ENCODE results near the gene GLTP. TPM values are rescaled to one million over a fixed set of nuclear protein-coding genes. Genes with fewer than 3 reads are reported as not detected.

The GLTP gene
- total RNA-seq, 1 donor from 2014 or later, result 158 TPM

DNA sequence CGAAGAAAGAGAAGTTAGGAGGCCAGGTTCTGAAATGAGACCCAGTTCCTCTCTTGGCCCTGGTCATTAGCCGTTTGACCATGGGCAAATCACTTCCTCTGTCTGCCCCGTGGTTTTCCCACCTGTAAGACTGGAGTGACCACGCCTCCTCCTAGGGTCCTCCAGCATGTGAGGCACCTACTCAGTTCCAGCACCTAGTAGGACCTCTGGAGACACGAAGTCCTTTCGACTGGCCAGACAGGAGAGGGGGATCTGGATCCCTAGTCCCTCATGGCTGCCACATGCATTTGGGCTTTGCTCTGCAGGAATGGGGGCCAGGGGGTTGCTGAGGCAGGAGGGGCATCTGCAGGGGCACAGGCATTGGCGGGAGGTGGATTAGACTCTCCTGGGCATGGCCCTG is 63.5 kb downstream of the GLTP start:
- Histone ChIP-seq H3K9me3 (no peaks in the 10 kb centered on the region), H3K27me3 (no peaks in the 10 kb centered on the region), H3K36me3 (no peaks in the 10 kb centered on the region), H3K4me3 (no peak overlapping the region), H3K4me1 (peaks cover 6% of the 10 kb centered on the region), H3K27ac (no peak overlapping the region)
- no peak for TF ChIP-seq POLR2AphosphoS5 (IDR thresholded peaks at IDR 0.05; ENCODE audit: insufficient read depth in 1 of 2, low read depth in 1 of 2)
- no peak for TF ChIP-seq POLR2A (IDR thresholded peaks at IDR 0.05)
- TF ChIP-seq, protein P1, sequence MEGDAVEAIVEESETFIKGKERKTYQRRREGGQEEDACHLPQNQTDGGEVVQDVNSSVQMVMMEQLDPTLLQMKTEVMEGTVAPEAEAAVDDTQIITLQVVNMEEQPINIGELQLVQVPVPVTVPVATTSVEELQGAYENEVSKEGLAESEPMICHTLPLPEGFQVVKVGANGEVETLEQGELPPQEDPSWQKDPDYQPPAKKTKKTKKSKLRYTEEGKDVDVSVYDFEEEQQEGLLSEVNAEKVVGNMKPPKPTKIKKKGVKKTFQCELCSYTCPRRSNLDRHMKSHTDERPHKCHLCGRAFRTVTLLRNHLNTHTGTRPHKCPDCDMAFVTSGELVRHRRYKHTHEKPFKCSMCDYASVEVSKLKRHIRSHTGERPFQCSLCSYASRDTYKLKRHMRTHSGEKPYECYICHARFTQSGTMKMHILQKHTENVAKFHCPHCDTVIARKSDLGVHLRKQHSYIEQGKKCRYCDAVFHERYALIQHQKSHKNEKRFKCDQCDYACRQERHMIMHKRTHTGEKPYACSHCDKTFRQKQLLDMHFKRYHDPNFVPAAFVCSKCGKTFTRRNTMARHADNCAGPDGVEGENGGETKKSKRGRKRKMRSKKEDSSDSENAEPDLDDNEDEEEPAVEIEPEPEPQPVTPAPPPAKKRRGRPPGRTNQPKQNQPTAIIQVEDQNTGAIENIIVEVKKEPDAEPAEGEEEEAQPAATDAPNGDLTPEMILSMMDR (IDR thresholded peaks at IDR 0.05), result no peak
- no peak for DNase-seq (ENCODE audit: extremely low spot score in 2 of 2)
- intact Hi-C loops (cut with DNase I), result no loop called here

DNA sequence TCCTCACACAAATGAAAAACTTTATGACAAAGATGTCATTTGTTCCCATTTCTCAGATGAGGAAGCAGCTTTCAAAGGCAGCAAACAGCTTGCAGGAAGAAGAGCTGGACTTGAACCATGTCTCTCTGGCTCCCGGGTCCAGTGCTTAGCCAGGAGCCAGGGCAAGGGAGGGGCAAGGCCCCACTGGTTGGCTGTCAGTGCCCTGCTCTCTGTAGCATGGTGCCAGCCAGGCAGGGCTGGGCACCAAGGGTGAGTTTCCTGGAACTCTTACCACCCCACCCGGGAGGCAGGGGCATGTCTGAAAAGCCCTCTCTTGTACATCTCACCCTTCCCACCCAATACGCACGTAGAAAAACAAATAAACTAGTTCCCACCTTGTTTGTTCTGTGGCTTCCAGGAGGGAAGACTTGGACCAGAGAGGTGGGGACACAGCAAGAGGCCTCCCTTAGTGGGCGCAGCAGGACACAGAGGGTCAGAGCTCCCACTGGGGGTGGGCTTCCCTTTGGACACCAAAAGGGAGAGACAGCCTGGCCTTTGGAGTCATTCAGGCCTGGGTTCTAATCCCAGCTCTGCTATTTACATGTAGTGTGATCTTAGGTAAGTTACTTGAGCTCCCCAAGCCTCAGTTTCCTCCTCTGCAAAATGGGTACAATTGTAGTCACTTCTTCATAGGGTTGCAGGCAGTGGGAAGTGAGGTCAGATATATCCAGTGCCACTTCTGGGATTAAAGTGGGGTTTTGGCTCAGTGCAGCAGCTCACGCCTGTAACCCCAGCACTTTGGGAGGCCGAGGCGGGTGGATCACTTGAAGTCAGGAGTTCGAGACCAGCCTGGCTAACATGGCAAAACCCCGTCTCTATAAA is 64.4 kb downstream of the GLTP start:
- H3K4me1 ChIP-seq, result peaks cover 6% of the 10 kb centered on the region
- TF ChIP-seq POLR2A (IDR thresholded peaks at IDR 0.05) (no peak), POLR2AphosphoS5 (IDR thresholded peaks at IDR 0.05; ENCODE audit: insufficient read depth in 1 of 2, low read depth in 1 of 2) (no peak)
- TF ChIP-seq, protein P1 (IDR thresholded peaks at IDR 0.05), result no peak
- H3K4me3 ChIP-seq, result no peak overlapping the region
- no peaks in the 10 kb centered on the region for H3K27me3 ChIP-seq
- H3K9me3 ChIP-seq, result no peaks in the 10 kb centered on the region
- intact Hi-C loops (cut with DNase I), result no loop called here
- H3K36me3 ChIP-seq, result no peaks in the 10 kb centered on the region
- DNase-seq (ENCODE audit: extremely low spot score in 2 of 2), result no peak
- H3K27ac ChIP-seq, result no peak overlapping the region

DNA sequence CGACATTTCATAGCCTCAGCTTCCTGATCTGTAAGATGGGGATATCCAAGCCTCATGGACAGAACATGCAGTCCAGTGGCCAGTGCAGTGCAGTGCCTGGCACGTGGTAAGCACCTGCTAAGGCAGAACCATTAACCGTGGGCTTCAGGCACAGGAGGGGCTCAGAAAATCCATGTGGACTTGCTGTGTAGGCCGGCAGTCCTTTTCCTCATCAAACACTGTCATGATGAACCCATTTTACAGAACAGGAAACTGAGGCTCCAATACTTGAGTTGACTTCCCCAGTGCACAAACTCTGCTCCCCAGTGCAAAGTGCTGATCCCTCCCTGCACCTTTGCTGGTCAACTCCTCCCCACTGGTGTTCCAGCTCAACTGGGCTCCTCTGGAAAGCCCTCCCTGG is 65.1 kb downstream of the GLTP start:
- H3K4me3 ChIP-seq, result no peak overlapping the region
- no peak overlapping the region for H3K27ac ChIP-seq
- TF ChIP-seq, protein P1 (IDR thresholded peaks at IDR 0.05), result no peak
- TF ChIP-seq POLR2AphosphoS5 (IDR thresholded peaks at IDR 0.05; ENCODE audit: insufficient read depth in 1 of 2, low read depth in 1 of 2), result no peak
- TF ChIP-seq POLR2A (IDR thresholded peaks at IDR 0.05), result no peak
- H3K27me3 ChIP-seq, result no peaks in the 10 kb centered on the region
- no peak for DNase-seq (ENCODE audit: extremely low spot score in 2 of 2)
- peaks cover 6% of the 10 kb centered on the region for H3K4me1 ChIP-seq
- no peaks in the 10 kb centered on the region for H3K9me3 ChIP-seq
- no peaks in the 10 kb centered on the region for H3K36me3 ChIP-seq
- intact Hi-C loops (cut with DNase I), result no loop called here

DNA sequence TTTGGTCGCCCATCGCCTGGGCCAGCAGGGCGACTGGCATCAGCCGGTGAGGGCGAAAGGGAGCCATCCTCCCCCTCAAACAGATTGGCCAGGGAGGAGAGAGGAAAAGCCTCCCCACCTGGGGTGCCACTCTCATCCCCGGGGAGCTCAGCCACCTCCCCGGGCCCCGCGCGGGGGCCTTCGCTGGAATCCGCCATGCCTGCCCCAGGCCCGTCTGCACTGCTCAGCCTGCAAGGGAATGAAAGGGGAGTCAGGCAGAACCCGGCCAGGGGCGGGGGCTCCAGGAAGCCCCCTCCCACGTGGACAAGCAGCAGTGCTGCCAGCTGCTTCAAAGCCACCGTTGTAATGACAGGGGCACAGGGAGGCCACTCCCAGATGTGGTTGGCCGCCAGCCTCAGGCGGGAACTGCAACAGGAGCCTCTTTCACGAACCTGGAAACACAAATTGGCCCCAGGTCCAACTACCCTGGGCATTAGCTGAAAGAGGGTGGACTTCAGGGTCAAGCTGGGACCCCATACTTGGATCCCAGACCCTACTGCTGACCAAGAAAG is 65.7 kb downstream of the GLTP start:
- no peak for TF ChIP-seq POLR2A (IDR thresholded peaks at IDR 0.05)
- TF ChIP-seq, protein P1 (IDR thresholded peaks at IDR 0.05), result no peak
- no peak for TF ChIP-seq POLR2AphosphoS5 (IDR thresholded peaks at IDR 0.05; ENCODE audit: insufficient read depth in 1 of 2, low read depth in 1 of 2)
- Histone ChIP-seq H3K4me1 (peaks cover 6% of the 10 kb centered on the region), H3K36me3 (no peaks in the 10 kb centered on the region), H3K27ac (no peak overlapping the region), H3K27me3 (no peaks in the 10 kb centered on the region), H3K4me3 (no peak overlapping the region), H3K9me3 (no peaks in the 10 kb centered on the region)
- intact Hi-C loops (cut with DNase I), result no loop called here
- no peak for DNase-seq (ENCODE audit: extremely low spot score in 2 of 2)
